AG04450 (cell line): ENCODE results near the gene SGSM2. TPM values are rescaled to one million over a fixed set of nuclear protein-coding genes. Genes with fewer than 3 reads are reported as not detected.

Experiments used
- CTCF ChIA-PET: fragments of 300-600, 350-600 bp; formaldehyde crosslinking; extraction: SDS; loops from one replicate; lab custom pipeline; 2022; ENCODE audit warnings: antibody characterized with exemption, inconsistent platforms; lab: Charles Lee
- POLR2A ChIA-PET: fragments of 350-600 bp; formaldehyde crosslinking; extraction: SDS; loops from one replicate; lab custom pipeline; 2021; ENCODE audit warnings: antibody characterized with exemption, inconsistent platforms; lab: Yijun Ruan, JAX
- DNase-seq: peaks from one replicate; pipeline ENCODE4 v3.0.0-alpha.2; 2011; ENCODE audit warnings: low read depth, low spot score
- H3K27ac ChIP-seq: one replicate; pipeline ENCODE4 v1.5.1; 2012; ENCODE audit warnings: low read depth, low read length, control low read depth
- H3K27me3 ChIP-seq: one replicate; pipeline ENCODE4 v1.6.0; 2012; ENCODE audit warnings: low read length; ENCODE audit not compliant: control insufficient read depth, insufficient read depth
- H3K4me3 ChIP-seq: 2 replicates; pipeline ENCODE4 v1.5.1; 2011; ENCODE audit warnings: mild to moderate bottlenecking, low read depth, low read length, control low read depth
- H3K9me3 ChIP-seq: 2 replicates; pipeline ENCODE4 v1.5.1; 2012; ENCODE audit warnings: low read length; ENCODE audit not compliant: control insufficient read depth, insufficient read depth
- CTCF ChIP-seq: IDR thresholded peaks from 2 replicates; pipeline ENCODE4 v1.5.1; 2011; ENCODE audit warnings: low read depth, low read length, control low read depth, inconsistent platforms
- polyA plus RNA-seq: library from polyadenylated mRNA; depleted of rRNA; stranded (reverse); fragments of >200 nt; gene quantifications from 2 replicates; pipeline ENCODE4 v1.2.3, GENCODE V29; 2011

Gene SGSM2
- polyA plus RNA-seq, 1 experiment = 19.7 TPM

- H3K9me3 ChIP-seq = no peaks in the 10 kb centered on the region
- H3K27ac ChIP-seq = no peak overlapping the region
- DNase-seq = no peak
- no peak overlapping the region for H3K4me3 ChIP-seq
- POLR2A ChIA-PET = no interaction called here
- CTCF ChIA-PET = no interaction called here
- H3K27me3 ChIP-seq = no peaks in the 10 kb centered on the region
- TF ChIP-seq CTCF = no peak
Observed at GRCh38 chr17:2317796-2318195, 19.5 kb upstream of the SGSM2 start.

- ChIA-PET CTCF (no interaction called here), POLR2A (no interaction called here)
- DNase-seq = no peak
- TF ChIP-seq CTCF = no peak
- Histone ChIP-seq H3K4me3 (no peak overlapping the region), H3K9me3 (no peaks in the 10 kb centered on the region), H3K27me3 (no peaks in the 10 kb centered on the region), H3K27ac (no peak overlapping the region)
Observed at GRCh38 chr17:2319051-2319450, 18.2 kb upstream of the SGSM2 start.

- CTCF ChIA-PET = no interaction called here
- no peaks in the 10 kb centered on the region for H3K9me3 ChIP-seq
- no peak overlapping the region for H3K27ac ChIP-seq
- no peak for DNase-seq
- no peak for TF ChIP-seq CTCF
- no peaks in the 10 kb centered on the region for H3K27me3 ChIP-seq
- no peak overlapping the region for H3K4me3 ChIP-seq
- POLR2A ChIA-PET = interaction anchor here (1.1 to 1.3 kb wide), 2 partner anchors 15 to 17 kb away, joined by 3 to 4 read pairs; partner anchors contain the start of genes SRR and TSR1
Observed at GRCh38 chr17:2321399-2321798, 15.9 kb upstream of the SGSM2 start.

GRCh38 chr17:2323629-2324314, 13.5 kb upstream of the SGSM2 start:
- Histone ChIP-seq H3K9me3 (no peaks in the 10 kb centered on the region), H3K4me3 (no peak overlapping the region), H3K27me3 (no peaks in the 10 kb centered on the region), H3K27ac (no peak overlapping the region)
- no peak for DNase-seq
- ChIA-PET POLR2A (no interaction called here), CTCF (no interaction called here)
- TF ChIP-seq CTCF = no peak

DNA sequence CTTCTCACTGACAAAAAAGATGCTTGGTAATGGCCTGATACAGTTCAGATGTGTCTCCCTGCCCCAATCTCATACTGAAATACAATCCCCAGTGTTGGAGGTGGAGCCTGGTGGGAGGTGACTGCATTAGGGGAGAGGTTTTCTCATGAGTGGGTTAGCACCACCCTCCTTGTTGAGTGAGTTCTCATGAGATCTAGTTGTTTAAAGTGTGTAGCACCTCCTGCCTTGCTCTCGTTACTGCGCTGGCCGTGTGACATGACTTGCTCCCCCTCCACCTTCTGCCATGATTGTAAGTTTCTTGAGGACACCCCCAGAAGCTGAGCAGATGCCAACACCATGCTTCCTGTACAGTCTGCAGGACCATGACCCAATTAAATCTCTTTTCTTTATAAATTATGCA, 6.0 kb upstream of the SGSM2 start:
- no peaks in the 10 kb centered on the region for H3K9me3 ChIP-seq
- CTCF ChIA-PET = interaction anchor here (0.7 to 1.9 kb wide), 2 partner anchors 51 to 277 kb away, joined by 4 read pairs; no protein-coding TSS in a partner anchor
- no peak overlapping the region for H3K27ac ChIP-seq
- H3K27me3 ChIP-seq = no peaks in the 10 kb centered on the region
- POLR2A ChIA-PET = no interaction called here
- no peak overlapping the region for H3K4me3 ChIP-seq
- DNase-seq = no peak
- no peak for TF ChIP-seq CTCF
